Bronchial epithelial cell (primary cell): Measurements from ENCODE around the gene ITPR2. TPM values are rescaled to one million over a fixed set of nuclear protein-coding genes. Genes with fewer than 3 reads are reported as not detected.

Source experiments
- DNase-seq: peaks from one replicate; pipeline ENCODE4 v3.0.0-alpha.2; 2010; ENCODE audit warnings: low read depth
- FAIRE-seq: peaks from 2 replicates; lab custom pipeline; 2011; peaks lifted over from hg19 to GRCh38; lab: Jason Lieb, UNC
- H3K27me3 ChIP-seq: 2 replicates; pipeline ENCODE4 v1.5.1; 2011; ENCODE audit warnings: low read length; ENCODE audit not compliant: control insufficient read depth, insufficient read depth
- H3K36me3 ChIP-seq: 2 replicates; pipeline ENCODE4 v1.5.1; 2011; ENCODE audit warnings: low read length; ENCODE audit not compliant: control insufficient read depth, insufficient read depth
- H3K4me3 ChIP-seq: 2 replicates; pipeline ENCODE4 v1.5.1; 2011; ENCODE audit warnings: mild to moderate bottlenecking, low read depth, low read length, control low read depth
- CTCF ChIP-seq: IDR thresholded peaks from 2 replicates; pipeline ENCODE4 v1.5.1; 2011; ENCODE audit warnings: mild to moderate bottlenecking, moderate library complexity, low read length, control low read depth, inconsistent platforms; ENCODE audit not compliant: insufficient read depth, severe bottlenecking
- total RNA-seq: library from RNA; depleted of rRNA; stranded (reverse); fragments of >200 nt; gene quantifications from 2 replicates; pipeline ENCODE4 v1.2.1, GENCODE V29; 2014

The ITPR2 gene
- total RNA-seq, 1 donor from 2014 or later = 5.8 TPM

GRCh38 chr12:26823390-26823789, 9.6 kb downstream of the ITPR2 start:
- Histone ChIP-seq H3K4me3 (no peak overlapping the region), H3K36me3 (no peaks in the 10 kb centered on the region), H3K27me3 (no peaks in the 10 kb centered on the region)
- FAIRE-seq (no peak), DNase-seq (peak; percentile 64)
- TF ChIP-seq CTCF = no peak

GRCh38 chr12:26822026-26822425, 11.0 kb downstream of the ITPR2 start:
- no peak for TF ChIP-seq CTCF
- no peaks in the 10 kb centered on the region for H3K27me3 ChIP-seq
- H3K36me3 ChIP-seq = no peaks in the 10 kb centered on the region
- peak; percentile 23 for DNase-seq
- no peak for FAIRE-seq
- H3K4me3 ChIP-seq = no peak overlapping the region

GRCh38 chr12:26821212-26821701, 11.7 kb downstream of the ITPR2 start:
- no peak overlapping the region for H3K4me3 ChIP-seq
- DNase-seq (no peak), FAIRE-seq (no peak)
- H3K27me3 ChIP-seq = no peaks in the 10 kb centered on the region
- no peaks in the 10 kb centered on the region for H3K36me3 ChIP-seq
- TF ChIP-seq CTCF = no peak

DNA sequence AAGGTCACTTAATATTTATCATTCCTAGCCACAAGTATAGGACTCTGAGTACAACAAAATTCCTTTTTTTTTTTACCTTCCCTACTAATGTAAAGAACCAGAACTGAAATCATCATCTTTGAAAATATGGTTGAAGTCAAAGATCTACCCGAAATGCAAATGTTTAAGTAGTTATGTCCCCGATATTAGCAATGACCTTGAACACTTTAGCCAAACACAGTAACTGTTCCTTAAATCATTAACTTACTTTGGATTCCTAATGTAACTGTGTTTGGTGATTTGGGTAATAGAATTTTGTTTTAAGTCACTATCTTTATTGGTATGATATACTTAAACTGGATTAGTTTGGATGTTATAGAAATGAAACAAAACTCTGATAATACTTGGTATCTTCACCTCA, 14.4 kb downstream of the ITPR2 start:
- no peak for DNase-seq
- FAIRE-seq = no peak
- H3K4me3 ChIP-seq = no peak overlapping the region
- no peaks in the 10 kb centered on the region for H3K36me3 ChIP-seq
- TF ChIP-seq CTCF = no peak
- no peaks in the 10 kb centered on the region for H3K27me3 ChIP-seq

DNA sequence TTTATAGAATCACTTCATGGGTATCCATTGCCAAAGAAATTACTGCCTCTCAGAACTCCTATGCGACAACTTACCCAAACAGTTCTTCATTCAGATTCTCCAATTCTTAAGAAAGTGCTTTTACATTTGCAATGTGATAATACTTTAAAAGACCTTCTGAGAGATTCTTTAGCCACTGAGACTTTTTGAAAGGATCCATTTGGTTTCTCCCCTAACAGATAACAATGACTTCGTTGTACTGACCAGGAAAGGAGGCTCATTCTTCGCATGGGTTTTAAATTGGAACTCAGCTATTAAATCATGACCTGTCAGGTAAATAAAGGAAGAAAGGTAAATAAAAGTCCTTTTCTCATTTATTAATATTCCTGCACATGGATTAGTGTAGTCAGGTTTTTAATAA, 14.8 kb downstream of the ITPR2 start:
- DNase-seq (no peak), FAIRE-seq (no peak)
- H3K36me3 ChIP-seq = no peaks in the 10 kb centered on the region
- no peak for TF ChIP-seq CTCF
- no peaks in the 10 kb centered on the region for H3K27me3 ChIP-seq
- H3K4me3 ChIP-seq = no peak overlapping the region

- DNase-seq (no peak), FAIRE-seq (no peak)
- TF ChIP-seq CTCF = no peak
- Histone ChIP-seq H3K27me3 (no peaks in the 10 kb centered on the region), H3K4me3 (no peak overlapping the region), H3K36me3 (no peaks in the 10 kb centered on the region)
Measured at GRCh38 chr12:26817183-26817591, 15.8 kb downstream of the ITPR2 start.
